Endothelial cell of umbilical vein (primary cell): ENCODE results near the gene MAMDC4. TPM values are rescaled to one million over a fixed set of nuclear protein-coding genes. Genes with fewer than 3 reads are reported as not detected.
A peak's percentile ranks its signal among the peaks of the same experiment; 100 is the strongest.
"Not testable (repeated sequence)": the region's sequence is repeated elsewhere in the genome, so short reads cannot be mapped to it uniquely, and the experiment has no call there.

ENCODE experiments used
- BruUV-seq: library from RNA; stranded (reverse); fragments of 400-500 nt; replicated peaks from 2 replicates; lab custom pipeline; 2021; lab: Mats Ljungman, UMichigan
- CTCF ChIA-PET: fragments of 300-600, 350-600 bp; sonication (Branson Sonifier 250); formaldehyde crosslinking; loops from one replicate; lab custom pipeline; 2021; ENCODE audit warnings: antibody characterized with exemption, inconsistent platforms; lab: Charles Lee
- POLR2A ChIA-PET: fragments of 300-600, 350-600 bp; sonication (Branson Sonifier 250); formaldehyde crosslinking; loops from one replicate; lab custom pipeline; 2021; ENCODE audit warnings: antibody characterized with exemption, inconsistent platforms; lab: Charles Lee
- DNase-seq: peaks from one replicate; pipeline ENCODE4 v3.0.0-alpha.2; 2011; ENCODE audit warnings: low read depth, low spot score
- FAIRE-seq: peaks from 2 replicates; lab custom pipeline; 2011; peaks lifted over from hg19 to GRCh38; lab: Jason Lieb, UNC
- H2AFZ ChIP-seq: 2 replicates; pipeline ENCODE4 v1.6.0; 2012; ENCODE audit warnings: low read depth, low read length, control low read depth, inconsistent platforms
- H3K27ac ChIP-seq: 2 replicates; pipeline ENCODE4 v1.5.1; 2011; ENCODE audit warnings: low read depth, mild to moderate bottlenecking, control low read depth, low read length, moderate library complexity; ENCODE audit not compliant: insufficient read depth
- H3K27me3 ChIP-seq, 2 experiments: 2 replicates each; pipeline versions ENCODE4 v1.6.0 to v1.6.1; 2011; ENCODE audit warnings: low read length in 2 of 2, mixed read lengths in 1 of 2; ENCODE audit not compliant: control insufficient read depth in 2 of 2, insufficient read depth in 2 of 2
- H3K36me3 ChIP-seq, 2 experiments: 2 replicates in 1 of 2; 3 replicates in 1 of 2; pipeline ENCODE4 v1.5.1; 2011; ENCODE audit warnings: low read length in 2 of 2, mild to moderate bottlenecking in 1 of 2, moderate library complexity in 1 of 2; ENCODE audit not compliant: control insufficient read depth in 2 of 2, insufficient read depth in 2 of 2; ENCODE audit errors: extremely low read depth in 1 of 2
- H3K4me1 ChIP-seq: 3 replicates; pipeline ENCODE4 v1.5.1; 2011; ENCODE audit warnings: mild to moderate bottlenecking, low read length; ENCODE audit not compliant: control insufficient read depth, insufficient read depth; ENCODE audit errors: extremely low read depth
- H3K4me2 ChIP-seq: 2 replicates; pipeline ENCODE4 v1.6.1; 2011; ENCODE audit warnings: low read length, control low read depth, mixed read lengths; ENCODE audit not compliant: insufficient read depth
- H3K4me3 ChIP-seq, 3 experiments: fragments of 200-600 bp in 1 of 3; sonication (generic), shearing (Covaris generic) in 1 of 3; replicated peaks in 1 of 3; 2 replicates each; pipeline ENCODE4 v1.5.1; 2011 to 2016; ENCODE audit warnings: control low read depth in 3 of 3, low read length in 3 of 3, mild to moderate bottlenecking in 2 of 3, inconsistent platforms in 1 of 3, low read depth in 1 of 3, moderate library complexity in 1 of 3; ENCODE audit not compliant: insufficient read depth in 1 of 3
- H3K79me2 ChIP-seq: 2 replicates; pipeline ENCODE4 v1.6.0; 2012; ENCODE audit warnings: low read length, inconsistent platforms; ENCODE audit not compliant: control insufficient read depth, insufficient read depth
- H3K9ac ChIP-seq: replicated peaks from 2 replicates; pipeline ENCODE3; 2011; ENCODE audit warnings: low read length, control low read depth; ENCODE audit not compliant: insufficient read depth; ENCODE audit errors: extremely low read depth
- H3K9me1 ChIP-seq: replicated peaks from 3 replicates; pipeline ENCODE4 v1.6.0; 2011; ENCODE audit warnings: mild to moderate bottlenecking, low read length; ENCODE audit not compliant: control insufficient read depth, insufficient read depth; ENCODE audit errors: extremely low read depth
- H3K9me3 ChIP-seq: replicated peaks from 2 replicates; pipeline ENCODE4 v1.5.1; 2012; ENCODE audit warnings: low read length, inconsistent platforms; ENCODE audit not compliant: control insufficient read depth, insufficient read depth
- H4K20me1 ChIP-seq: replicated peaks from 2 replicates; pipeline ENCODE3; 2011; ENCODE audit warnings: mild to moderate bottlenecking, low read length; ENCODE audit not compliant: control insufficient read depth, insufficient read depth; ENCODE audit errors: extremely low read depth
- EZH2 ChIP-seq: IDR thresholded peaks from 2 replicates; pipeline ENCODE4 v1.6.1; 2012; ENCODE audit warnings: borderline replicate concordance, low read depth, mild to moderate bottlenecking, moderate library complexity, low read length, inconsistent platforms; ENCODE audit not compliant: severe bottlenecking
- FOS ChIP-seq: IDR thresholded peaks from 2 replicates; pipeline ENCODE4 v1.6.1; 2011; ENCODE audit warnings: mild to moderate bottlenecking, low read length, moderate library complexity, borderline replicate concordance; ENCODE audit not compliant: insufficient read depth
- GATA2 ChIP-seq: IDR thresholded peaks from 2 replicates; pipeline ENCODE4 v1.7.0; 2011; ENCODE audit warnings: low read depth, mild to moderate bottlenecking, moderate library complexity, mixed read lengths, low read length; ENCODE audit not compliant: insufficient read length, insufficient read depth
- JUN ChIP-seq: IDR thresholded peaks from 2 replicates; pipeline ENCODE4 v1.6.1; 2011; ENCODE audit warnings: borderline replicate concordance, low read depth; ENCODE audit not compliant: insufficient read length, insufficient read depth
- MYC ChIP-seq: IDR thresholded peaks from one replicate; pipeline ENCODE4 v1.6.1; 2011; ENCODE audit warnings: mild to moderate bottlenecking, low read depth, low read length
- POLR2A ChIP-seq: IDR thresholded peaks from 2 replicates; pipeline ENCODE4 v1.6.1; 2012; ENCODE audit warnings: low read depth, mild to moderate bottlenecking, control low read depth, low read length
- POLR2AphosphoS5 ChIP-seq: IDR thresholded peaks from 2 replicates; pipeline ENCODE4 v1.6.1; 2012; ENCODE audit warnings: low read depth, mild to moderate bottlenecking, control low read depth, low read length, moderate library complexity; ENCODE audit not compliant: insufficient read depth
- dilution Hi-C: fragments of 300-500 bp; cut with MboI; formaldehyde crosslinking; loops from one replicate; pipeline ENCODE4 v1.15.0; 2019; ENCODE audit warnings: low sequenced_read_pairs; ENCODE audit not compliant: extremely low pct_ligation_motif_present
- intact Hi-C: fragments of 100-400 bp; cut with micrococcal nuclease; formaldehyde crosslinking; loops from one replicate; pipeline ENCODE4 v1.10.0; 2022
- polyA plus RNA-seq, 4 experiments: library from polyadenylated mRNA; depleted of rRNA in 3 of 4; stranded (reverse) in 3 of 4; unstranded in 1 of 4; fragments of >200 nt; gene quantifications; 2 replicates each; pipeline versions ENCODE4 v1.2.1 to v1.2.3, GENCODE V29; 2011 to 2012; ENCODE audit warnings: missing spikeins in 1 of 4
- total RNA-seq: library from RNA; stranded (reverse); gene quantifications from 2 replicates; pipeline ENCODE4 v1.2.3, GENCODE V29; 2021
- TF ChIP-seq, protein P1 (sequence below): IDR thresholded peaks from 2 replicates; pipeline ENCODE4 v1.6.1; 2011; ENCODE audit not compliant: insufficient read depth, insufficient read length
- TF ChIP-seq, protein P2 (sequence below), 2 donors: IDR thresholded peaks; 1 replicate in 1 of 2; 2 replicates in 1 of 2; pipeline ENCODE4 v1.5.1; 2011; ENCODE audit warnings: low read length in 2 of 2, mild to moderate bottlenecking in 2 of 2, moderate library complexity in 2 of 2, control low read depth in 1 of 2, inconsistent platforms in 1 of 2, low read depth in 1 of 2; ENCODE audit not compliant: insufficient read depth in 1 of 2; ENCODE audit errors: extremely low read depth in 1 of 2

The MAMDC4 gene
- total and polyA plus RNA-seq, 2 donors (not counting 3 experiments of a cell fraction or from before 2014, with no cell fraction given) = 3.6 to 7.2 TPM

DNA sequence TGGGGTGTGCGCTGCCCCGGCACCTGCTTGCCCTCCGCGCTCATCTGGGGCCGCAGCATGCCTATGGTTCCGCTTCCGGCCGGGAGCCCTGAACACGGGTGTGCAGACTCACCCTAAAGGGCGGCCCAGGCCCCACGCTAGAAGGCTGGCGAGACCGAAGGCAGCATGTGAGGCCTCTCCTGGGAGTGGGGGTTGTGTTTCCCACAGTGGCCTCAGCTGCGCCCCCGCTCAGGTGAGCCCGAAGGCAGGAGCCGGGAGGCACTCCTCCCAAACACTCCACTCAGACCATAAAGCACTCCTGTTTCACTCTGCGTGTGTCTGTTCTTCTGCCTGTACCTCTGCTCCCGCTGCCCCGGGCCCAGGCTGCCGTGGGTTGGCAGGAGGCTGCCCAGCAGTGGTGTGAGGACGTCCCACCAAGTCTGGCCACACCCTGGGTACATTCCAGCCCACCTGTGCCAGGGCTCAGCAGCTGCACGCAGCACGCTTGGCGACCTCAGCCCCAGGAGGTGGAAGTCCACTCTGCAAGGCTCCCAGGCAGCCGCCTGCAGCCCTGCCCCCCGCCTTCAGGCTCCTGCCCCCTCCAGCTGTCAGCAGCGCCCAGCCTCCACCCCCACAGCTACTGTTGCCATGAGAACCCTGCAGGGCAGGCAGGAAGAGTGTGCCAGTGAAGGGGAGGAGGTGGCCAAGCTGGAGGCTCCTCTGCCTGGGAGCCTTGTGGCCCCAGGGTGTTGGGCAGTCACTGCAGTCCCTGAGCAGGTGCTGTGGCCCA, 11.1 kb upstream of the MAMDC4 start:
- POLR2A ChIA-PET = no interaction called here
- H3K27me3 ChIP-seq = peaks cover 6 to 18% of the 10 kb centered on the region in 2 experiments
- dilution Hi-C loops (no loop called here), intact Hi-C loops (loop anchor here (5.0 kb wide), 2 partner anchors 34 to 156 kb away; partner anchors contain the start of genes CLIC3 and RABL6)
- no peak overlapping the region for H2AFZ ChIP-seq
- CTCF ChIA-PET = interaction anchor here (0.6 to 2.3 kb wide), 7 partner anchors 8 to 40 kb away, joined by 3 to 13 read pairs (median 6); partner anchors contain the start of gene RABL6
- H3K27ac ChIP-seq = no peak overlapping the region
- H4K20me1 ChIP-seq = no peaks in the 10 kb centered on the region
- no peak for FAIRE-seq
- H3K9me3 ChIP-seq = no peaks in the 10 kb centered on the region
- H3K9me1 ChIP-seq = no peaks in the 10 kb centered on the region
- BruUV-seq = TSS peak; percentile 71
- H3K4me3 ChIP-seq = no peak overlapping the region
- H3K36me3 ChIP-seq = peaks cover 0 to 13% of the 10 kb centered on the region in 2 experiments
- TF ChIP-seq MYC = no peak
- TF ChIP-seq, protein P1, sequence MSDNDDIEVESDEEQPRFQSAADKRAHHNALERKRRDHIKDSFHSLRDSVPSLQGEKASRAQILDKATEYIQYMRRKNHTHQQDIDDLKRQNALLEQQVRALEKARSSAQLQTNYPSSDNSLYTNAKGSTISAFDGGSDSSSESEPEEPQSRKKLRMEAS = no peak
- TF ChIP-seq FOS = no peak
- TF ChIP-seq, protein P2, sequence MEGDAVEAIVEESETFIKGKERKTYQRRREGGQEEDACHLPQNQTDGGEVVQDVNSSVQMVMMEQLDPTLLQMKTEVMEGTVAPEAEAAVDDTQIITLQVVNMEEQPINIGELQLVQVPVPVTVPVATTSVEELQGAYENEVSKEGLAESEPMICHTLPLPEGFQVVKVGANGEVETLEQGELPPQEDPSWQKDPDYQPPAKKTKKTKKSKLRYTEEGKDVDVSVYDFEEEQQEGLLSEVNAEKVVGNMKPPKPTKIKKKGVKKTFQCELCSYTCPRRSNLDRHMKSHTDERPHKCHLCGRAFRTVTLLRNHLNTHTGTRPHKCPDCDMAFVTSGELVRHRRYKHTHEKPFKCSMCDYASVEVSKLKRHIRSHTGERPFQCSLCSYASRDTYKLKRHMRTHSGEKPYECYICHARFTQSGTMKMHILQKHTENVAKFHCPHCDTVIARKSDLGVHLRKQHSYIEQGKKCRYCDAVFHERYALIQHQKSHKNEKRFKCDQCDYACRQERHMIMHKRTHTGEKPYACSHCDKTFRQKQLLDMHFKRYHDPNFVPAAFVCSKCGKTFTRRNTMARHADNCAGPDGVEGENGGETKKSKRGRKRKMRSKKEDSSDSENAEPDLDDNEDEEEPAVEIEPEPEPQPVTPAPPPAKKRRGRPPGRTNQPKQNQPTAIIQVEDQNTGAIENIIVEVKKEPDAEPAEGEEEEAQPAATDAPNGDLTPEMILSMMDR (IDR thresholded peaks at IDR 0.05; ENCODE audit: extremely low read depth in 1 of 2, insufficient read depth in 1 of 2, low read depth in 1 of 2, low read length in 2 of 2) = no peak
- TF ChIP-seq JUN = no peak
- no peak for TF ChIP-seq EZH2
- TF ChIP-seq GATA2 = no peak
- TF ChIP-seq POLR2AphosphoS5 = no peak
- TF ChIP-seq POLR2A = no peak
- no peak overlapping the region for H3K4me2 ChIP-seq
- H3K79me2 ChIP-seq = no peaks in the 10 kb centered on the region
- no peak overlapping the region for H3K9ac ChIP-seq
- no peak for DNase-seq
- peaks cover 3% of the 10 kb centered on the region for H3K4me1 ChIP-seq

DNA sequence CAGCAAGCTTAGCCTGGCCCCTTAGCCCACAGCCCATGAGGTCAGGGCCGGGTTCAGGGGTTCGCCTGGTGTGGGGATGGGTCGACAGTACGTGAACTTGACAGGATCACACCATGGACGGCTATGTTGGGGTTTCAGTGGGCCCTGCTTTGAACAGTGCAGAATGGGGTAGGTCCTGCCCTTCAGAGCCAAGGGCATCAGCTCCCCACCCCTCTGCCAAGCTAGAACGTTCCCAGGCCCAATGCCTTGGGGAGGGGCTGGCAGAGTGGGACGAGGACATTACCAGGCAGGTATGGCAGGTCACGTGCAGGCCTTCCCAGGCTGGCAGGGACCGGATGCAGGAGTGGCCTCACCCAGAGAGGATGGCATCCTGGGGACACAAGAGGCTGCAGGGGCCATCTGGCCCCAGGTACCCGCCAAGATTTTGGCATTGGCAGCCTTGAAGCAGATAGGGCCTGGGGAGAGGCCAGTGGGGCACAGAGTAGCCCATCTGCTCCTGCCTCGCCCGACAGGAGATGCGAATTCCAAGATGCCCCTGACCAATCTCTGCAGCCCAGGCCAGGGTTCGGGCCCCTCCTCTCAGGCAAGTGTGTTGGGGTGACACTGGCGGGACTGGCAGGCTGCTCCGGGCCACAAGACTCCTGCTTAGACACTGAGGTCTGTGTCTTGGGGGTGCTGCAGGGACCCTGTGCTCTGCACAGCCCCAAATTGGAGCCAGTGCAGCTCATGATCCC, 10.3 kb upstream of the MAMDC4 start:
- H3K79me2 ChIP-seq, POLR2A ChIA-PET, H2AFZ ChIP-seq, FAIRE-seq, H3K4me2 ChIP-seq, H3K4me1 ChIP-seq, H3K9ac ChIP-seq, H3K9me3 ChIP-seq, dilution Hi-C loops, DNase-seq, H3K9me1 ChIP-seq, H3K4me3 ChIP-seq, BruUV-seq, H3K27ac ChIP-seq, H4K20me1 ChIP-seq: not testable (repeated sequence)
- intact Hi-C loops = loop anchor here (2.0 to 5.0 kb wide), 3 partner anchors 35 to 193 kb away; partner anchors contain the start of genes CLIC3 and RABL6
- Histone ChIP-seq H3K27me3 (peaks cover 10 to 25% of the 10 kb centered on the region in 2 experiments), H3K36me3 (peaks cover 0 to 13% of the 10 kb centered on the region in 2 experiments)
- CTCF ChIA-PET = interaction anchor here (0.6 to 2.8 kb wide), 18 partner anchors 9 to 193 kb away, joined by 3 to 18 read pairs (median 5); partner anchors contain the start of genes FBXW5, PAXX and RABL6
